Calu3 (cell line): ENCODE results near the gene MARK3. TPM values are rescaled to one million over a fixed set of nuclear protein-coding genes. Genes with fewer than 3 reads are reported as not detected.
A peak's percentile ranks its signal among the peaks of the same experiment; 100 is the strongest.

Experiments
- Bru-seq: library from RNA; stranded (reverse); fragments of 400-500 nt; gene quantifications from one replicate; lab custom pipeline; 2021; lab: Mats Ljungman, UMichigan
- BruChase-seq, 2 experiments: library from RNA; stranded (reverse); fragments of 400-500 nt; gene quantifications; one replicate each; lab custom pipeline; 2021; lab: Mats Ljungman, UMichigan
- BruUV-seq: library from RNA; stranded (reverse); fragments of 400-500 nt; replicated peaks from 2 replicates; lab custom pipeline; 2021; lab: Mats Ljungman, UMichigan
- CTCF ChIA-PET: fragments of 300-600 bp; sonication (Branson Sonifier 250); formaldehyde crosslinking; loops from one replicate; lab custom pipeline; 2022; ENCODE audit warnings: antibody characterized with exemption; lab: Charles Lee
- DNase-seq: peaks from one replicate; pipeline ENCODE4 v3.0.0; 2022
- H3K27ac Mint-ChIP-seq: one replicate; pipeline ENCODE4 v1.8.0; 2022; ENCODE audit warnings: mixed read lengths; ENCODE audit not compliant: unreplicated experiment
- H3K27me3 Mint-ChIP-seq: one replicate; pipeline ENCODE4 v1.8.0; 2022; ENCODE audit warnings: mixed read lengths; ENCODE audit not compliant: unreplicated experiment
- H3K36me3 Mint-ChIP-seq: one replicate; pipeline ENCODE4 v1.8.0; 2022; ENCODE audit warnings: mild to moderate bottlenecking, moderate library complexity, mixed read lengths; ENCODE audit not compliant: insufficient read depth, unreplicated experiment
- H3K4me1 Mint-ChIP-seq: one replicate; pipeline ENCODE4 v1.8.0; 2022; ENCODE audit warnings: mild to moderate bottlenecking, low read depth, mixed read lengths; ENCODE audit not compliant: unreplicated experiment
- H3K4me3 Mint-ChIP-seq: one replicate; pipeline ENCODE4 v1.8.0; 2022; ENCODE audit warnings: mild to moderate bottlenecking, low read depth, moderate library complexity, mixed read lengths; ENCODE audit not compliant: unreplicated experiment
- H3K9me3 Mint-ChIP-seq: one replicate; pipeline ENCODE4 v1.8.0; 2022; ENCODE audit warnings: low read depth, mixed read lengths; ENCODE audit not compliant: unreplicated experiment
- CTCF ChIP-seq: fragments of 200-600 bp; IDR thresholded peaks from one replicate; pipeline ENCODE4 v1.8.0; 2022; ENCODE audit warnings: antibody characterized with exemption; ENCODE audit not compliant: unreplicated experiment
- intact Hi-C: fragments of 100-400 bp; cut with micrococcal nuclease; formaldehyde crosslinking; loops from one replicate; pipeline ENCODE4 v1.10.0; 2022; ENCODE audit not compliant: unreplicated experiment
- long read RNA-seq: library from polyadenylated mRNA; stranded (forward); transcript quantifications from one replicate; pipeline ENCODE4 v2.0.0, GENCODE V29; 2022
- total RNA-seq: library from RNA; stranded (reverse); gene quantifications from 2 replicates; pipeline ENCODE4 v1.2.3, GENCODE V29; 2022

MARK3 gene
- total RNA-seq (76.0 and 79.5 TPM in 2 replicates), Bru-seq, nascent RNA (percentile 88 among the genes with signal in this experiment), BruChase-seq, experiment 1, labeled RNA remaining after a 6-hour chase (percentile 85 among the genes with signal in this experiment), BruChase-seq, experiment 2, labeled RNA remaining after a 2-hour chase (percentile 87 among the genes with signal in this experiment)
- long read RNA-seq, transcript MARK3-201 (16 exons, 2,911 nt): minor isoform, 7 of 67 reads
- long read RNA-seq, transcript MARK3-207 (17 exons, 2,298 nt): minor isoform, 5 of 67 reads
- long read RNA-seq, transcript MARK3-202 (16 exons, 3,283 nt): major isoform, 17 of 67 reads
- long read RNA-seq, partial matches to known transcripts: 8 of 67 reads
- long read RNA-seq, other reads (novel, unspliced or antisense): 28 of 67 reads

DNA sequence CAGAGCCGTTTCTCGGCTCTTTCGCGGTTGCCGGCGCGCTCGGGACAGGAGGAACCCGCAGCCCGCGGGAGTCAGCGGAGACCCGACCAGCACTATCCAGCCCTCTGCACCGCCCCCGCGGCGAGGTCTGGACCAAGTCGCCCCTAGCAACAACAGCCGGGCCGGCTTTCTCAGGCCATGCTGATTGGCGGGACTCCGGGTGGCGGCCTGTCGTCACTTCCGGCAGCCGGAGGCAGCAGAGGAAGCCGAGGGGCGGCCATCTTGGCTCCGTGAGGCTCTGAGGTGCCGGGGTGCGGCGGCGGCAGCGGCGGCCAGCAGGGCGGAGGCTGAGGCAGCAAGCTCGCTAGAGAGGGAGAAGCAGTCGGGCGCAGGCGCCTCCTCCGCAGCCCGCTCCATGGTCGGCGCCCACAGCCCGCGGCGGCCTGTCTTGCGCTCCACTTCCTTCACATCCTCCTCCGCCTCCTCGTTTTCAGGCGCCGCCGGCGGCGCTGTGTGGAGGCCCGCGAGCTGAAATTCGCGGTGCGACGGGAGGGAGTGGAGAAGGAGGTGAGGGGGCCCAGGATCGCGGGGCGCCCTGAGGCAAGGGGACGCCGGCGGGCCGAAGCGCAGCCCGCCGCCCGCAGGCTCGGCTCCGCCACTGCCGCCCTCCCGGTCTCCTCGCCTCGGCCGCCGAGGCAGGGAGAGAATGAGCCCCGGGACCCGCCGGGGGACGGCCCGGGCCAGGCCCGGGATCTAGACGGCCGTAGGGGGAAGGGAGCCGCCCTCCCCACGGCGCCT lies at the start of gene MARK3:
Gene MARK3, plus strand, starts transcription at position 264 of the 777 bp plus-strand sequence. CDS start 615 bp downstream, outside the sequence.
- H3K9me3 Mint-ChIP-seq: no peaks in the 10 kb centered on the region
- no peak for TF ChIP-seq CTCF
- CTCF ChIA-PET: no interaction called here
- peaks cover 34% of the 10 kb centered on the region for H3K36me3 Mint-ChIP-seq
- H3K27ac Mint-ChIP-seq: peak within 1 kb of the TSS; percentile 74
- H3K27me3 Mint-ChIP-seq: peaks cover 12% of the 10 kb centered on the region
- intact Hi-C loops: no loop called here
- DNase-seq: peak; percentile 97
- BruUV-seq: no TSS peak
- no peaks in the 10 kb centered on the region for H3K4me1 Mint-ChIP-seq
- peak within 1 kb of the TSS; percentile 96 for H3K4me3 Mint-ChIP-seq

DNA sequence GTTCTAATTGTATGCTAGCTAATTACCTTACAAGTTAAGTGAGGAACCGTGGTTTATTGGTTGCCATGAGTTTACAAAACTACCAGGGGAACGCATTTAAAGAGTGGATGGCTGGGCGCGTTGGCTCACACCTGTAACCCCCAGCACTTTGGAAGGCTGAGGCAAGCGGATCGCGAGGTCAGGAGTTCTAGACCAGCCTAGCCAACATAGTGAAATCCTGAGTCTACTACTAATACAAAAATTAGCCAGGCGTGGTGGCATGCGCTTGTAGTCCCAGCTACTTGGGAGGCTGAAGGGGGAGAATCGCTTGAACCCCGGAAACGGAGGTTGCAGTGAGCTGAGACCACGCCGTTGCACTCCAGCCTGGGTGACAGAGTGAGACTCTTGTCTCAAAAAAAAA lies 49.0 kb upstream of the MARK3 start:
- H3K4me1 Mint-ChIP-seq: peaks cover 27% of the 10 kb centered on the region
- H3K9me3 Mint-ChIP-seq: no peaks in the 10 kb centered on the region
- CTCF ChIA-PET: no interaction called here
- H3K27me3 Mint-ChIP-seq: no peaks in the 10 kb centered on the region
- peak overlapping the region; percentile 90 for H3K4me3 Mint-ChIP-seq
- TF ChIP-seq CTCF: no peak
- H3K27ac Mint-ChIP-seq: peak overlapping the region; percentile 98
- BruUV-seq: no TSS peak
- H3K36me3 Mint-ChIP-seq: peaks cover 83% of the 10 kb centered on the region
- intact Hi-C loops: no loop called here
- no peak for DNase-seq

- Mint-ChIP-seq H3K4me1 (peaks cover 20% of the 10 kb centered on the region), H3K27me3 (no peaks in the 10 kb centered on the region), H3K4me3 (no peak overlapping the region), H3K36me3 (peaks cover 97% of the 10 kb centered on the region), H3K9me3 (no peaks in the 10 kb centered on the region), H3K27ac (no peak overlapping the region)
- DNase-seq: no peak
- intact Hi-C loops: no loop called here
- BruUV-seq: no TSS peak
- no peak for TF ChIP-seq CTCF
- CTCF ChIA-PET: no interaction called here
These were observed 47.4 kb upstream of the MARK3 start for GRCh38 chr14:103337794-103338193.

DNA sequence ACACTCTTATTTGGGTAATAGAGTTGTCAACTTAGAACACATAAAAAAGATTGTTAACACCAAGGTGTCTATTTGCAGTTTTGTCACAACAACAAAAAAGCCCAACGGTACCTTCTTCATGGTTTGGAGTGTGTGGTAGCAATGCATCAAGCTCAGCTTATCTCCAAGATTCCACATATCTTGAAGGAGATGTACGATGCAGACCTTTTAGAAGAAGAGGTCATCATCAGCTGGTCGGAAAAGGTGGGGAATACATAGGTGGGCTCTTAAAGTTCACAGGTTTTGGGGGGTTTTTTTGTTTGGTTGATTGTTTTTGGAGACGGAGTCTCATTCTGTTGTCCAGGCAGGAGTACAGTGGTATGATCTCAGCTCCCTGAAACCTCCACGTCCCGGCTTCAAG lies 45.7 kb upstream of the MARK3 start:
- no peaks in the 10 kb centered on the region for H3K9me3 Mint-ChIP-seq
- peaks cover 91% of the 10 kb centered on the region for H3K36me3 Mint-ChIP-seq
- intact Hi-C loops: no loop called here
- no TSS peak for BruUV-seq
- no peak overlapping the region for H3K4me3 Mint-ChIP-seq
- CTCF ChIA-PET: no interaction called here
- no peaks in the 10 kb centered on the region for H3K27me3 Mint-ChIP-seq
- no peak overlapping the region for H3K27ac Mint-ChIP-seq
- no peak for DNase-seq
- no peak for TF ChIP-seq CTCF
- H3K4me1 Mint-ChIP-seq: peaks cover 20% of the 10 kb centered on the region
